Astrocyte (in vitro differentiated cells and primary cell): Measurements from ENCODE around the gene ATP8B4. TPM values are rescaled to one million over a fixed set of nuclear protein-coding genes. Genes with fewer than 3 reads are reported as not detected.
A peak's percentile ranks its signal among the peaks of the same experiment; 100 is the strongest.

Source experiments
- DNase-seq: peaks from one replicate; pipeline ENCODE4 v3.0.0-alpha.2; 2010; ENCODE audit warnings: low read depth
- FAIRE-seq: peaks from 2 replicates; lab custom pipeline; 2011; peaks lifted over from hg19 to GRCh38; lab: Jason Lieb, UNC
- H2AFZ ChIP-seq: 2 replicates; pipeline ENCODE4 v1.6.0; 2012; ENCODE audit warnings: low read depth, low read length, inconsistent platforms
- H3K27ac ChIP-seq: 2 replicates; pipeline ENCODE4 v1.5.1; 2011; ENCODE audit warnings: low read depth, low read length, inconsistent platforms
- H3K27me3 ChIP-seq: 2 replicates; pipeline ENCODE4 v1.6.0; 2011; ENCODE audit warnings: low read length, inconsistent platforms; ENCODE audit not compliant: insufficient read depth
- H3K36me3 ChIP-seq: 2 replicates; pipeline ENCODE4 v1.5.1; 2011; ENCODE audit warnings: low read length, inconsistent platforms; ENCODE audit not compliant: insufficient read depth
- H3K4me1 ChIP-seq: 2 replicates; pipeline ENCODE4 v1.5.1; 2011; ENCODE audit warnings: low read length, inconsistent platforms; ENCODE audit not compliant: insufficient read depth
- H3K4me2 ChIP-seq: 2 replicates; pipeline ENCODE4 v1.6.0; 2012; ENCODE audit warnings: low read length, inconsistent platforms
- H3K4me3 ChIP-seq: 2 replicates; pipeline ENCODE4 v1.5.1; 2011; ENCODE audit warnings: low read depth, mild to moderate bottlenecking, low read length, inconsistent platforms; ENCODE audit not compliant: insufficient read depth
- H3K79me2 ChIP-seq: 2 replicates; pipeline ENCODE4 v1.6.0; 2012; ENCODE audit warnings: mild to moderate bottlenecking, low read length, inconsistent platforms; ENCODE audit not compliant: insufficient read depth
- H3K9ac ChIP-seq: 2 replicates; pipeline ENCODE4 v1.6.0; 2012; ENCODE audit warnings: mild to moderate bottlenecking, low read length, inconsistent platforms
- H3K9me3 ChIP-seq: 2 replicates; pipeline ENCODE4 v1.5.1; 2012; ENCODE audit warnings: low read depth, mild to moderate bottlenecking, low read length, inconsistent platforms; ENCODE audit not compliant: insufficient read depth
- H4K20me1 ChIP-seq: 2 replicates; pipeline ENCODE4 v1.6.0; 2012; ENCODE audit warnings: low read length, inconsistent platforms; ENCODE audit not compliant: insufficient read depth
- H3K27ac Mint-ChIP-seq: one replicate; pipeline ENCODE4 v1.8.0; 2021; ENCODE audit warnings: mild to moderate bottlenecking, mixed read lengths; ENCODE audit not compliant: unreplicated experiment
- H3K27me3 Mint-ChIP-seq: one replicate; pipeline ENCODE4 v1.8.0; 2021; ENCODE audit warnings: low read depth, mixed read lengths; ENCODE audit not compliant: unreplicated experiment
- H3K36me3 Mint-ChIP-seq: one replicate; pipeline ENCODE4 v1.8.0; 2021; ENCODE audit warnings: low read depth, mixed read lengths; ENCODE audit not compliant: unreplicated experiment
- H3K4me1 Mint-ChIP-seq: one replicate; pipeline ENCODE4 v1.8.0; 2021; ENCODE audit warnings: low read depth, mixed read lengths; ENCODE audit not compliant: unreplicated experiment
- H3K4me3 Mint-ChIP-seq: one replicate; pipeline ENCODE4 v1.8.0; 2021; ENCODE audit warnings: mild to moderate bottlenecking, moderate library complexity, mixed read lengths; ENCODE audit not compliant: unreplicated experiment
- H3K9me3 Mint-ChIP-seq: one replicate; pipeline ENCODE4 v1.8.0; 2021; ENCODE audit warnings: mild to moderate bottlenecking, mixed read lengths; ENCODE audit not compliant: unreplicated experiment
- EZH2 ChIP-seq: IDR thresholded peaks from 2 replicates; pipeline ENCODE4 v1.6.1; 2012; ENCODE audit warnings: mild to moderate bottlenecking, low read length, inconsistent platforms; ENCODE audit not compliant: insufficient read depth
- total RNA-seq: library from RNA; stranded (reverse); gene quantifications from 2 replicates; pipeline ENCODE4 v1.2.1, GENCODE V29; 2021
- TF ChIP-seq, protein P1 (sequence below): IDR thresholded peaks from 2 replicates; pipeline ENCODE4 v1.5.1; 2011; ENCODE audit warnings: low read depth, mild to moderate bottlenecking, inconsistent platforms, low read length, moderate library complexity; ENCODE audit not compliant: insufficient read depth

Gene ATP8B4
- total RNA-seq, 1 donor from 2014 or later: 0.23 TPM

DNA sequence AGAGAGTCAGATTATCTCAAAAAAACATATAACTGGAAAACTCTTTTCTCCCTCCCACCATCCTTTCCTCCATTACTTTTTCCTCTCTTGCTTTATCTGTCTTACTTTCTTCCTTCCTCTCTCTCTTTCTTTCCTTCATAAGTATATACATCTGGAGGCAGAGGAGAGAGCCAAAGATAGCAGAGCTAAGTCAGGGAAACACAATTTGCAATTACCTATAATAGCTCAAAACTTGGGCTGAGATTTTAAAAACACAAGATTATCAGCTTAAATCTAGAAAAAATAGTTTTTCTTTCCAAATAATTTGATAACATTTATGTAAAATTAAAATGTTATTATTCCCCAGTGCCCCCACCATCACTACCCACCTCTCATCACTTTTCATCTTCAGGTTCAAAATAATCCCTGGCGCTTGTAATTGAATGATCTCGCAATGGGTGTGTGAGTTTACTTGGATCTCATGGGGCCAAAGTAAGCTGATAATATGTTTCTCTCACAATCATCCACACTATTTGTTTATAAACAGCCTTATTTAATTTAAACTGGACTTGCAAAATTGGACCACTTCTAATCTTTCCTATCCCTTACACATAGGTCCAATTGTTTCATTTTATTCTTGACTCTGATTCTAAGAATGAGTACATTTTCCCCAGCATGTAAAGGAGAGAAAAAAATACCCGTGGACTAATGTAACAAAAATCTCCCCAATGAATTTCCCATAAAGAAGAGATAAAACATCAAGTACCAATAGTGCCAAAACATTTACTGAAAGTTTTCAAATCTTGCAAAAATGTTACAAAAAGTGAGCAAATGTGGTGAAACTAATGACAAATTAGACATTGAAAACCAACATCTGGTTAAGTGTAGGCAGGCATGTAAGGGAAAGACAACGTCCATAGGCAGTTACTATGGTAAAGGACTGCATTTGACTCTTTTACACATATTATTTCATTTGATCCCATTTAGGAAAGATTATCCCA, 261.2 kb downstream of the ATP8B4 start:
- no peaks in the 10 kb centered on the region for H3K4me1 Mint-ChIP-seq
- no peak overlapping the region for H3K4me3 ChIP-seq
- FAIRE-seq (no peak), DNase-seq (no peak)
- H3K27me3 Mint-ChIP-seq: no peaks in the 10 kb centered on the region
- H3K4me2 ChIP-seq: no peak overlapping the region
- no peaks in the 10 kb centered on the region for H3K27me3 ChIP-seq
- H3K9me3 Mint-ChIP-seq: peaks cover 6% of the 10 kb centered on the region
- no peak overlapping the region for H3K27ac Mint-ChIP-seq
- no peak overlapping the region for H3K9ac ChIP-seq
- H2AFZ ChIP-seq: no peak overlapping the region
- TF ChIP-seq, protein P1, sequence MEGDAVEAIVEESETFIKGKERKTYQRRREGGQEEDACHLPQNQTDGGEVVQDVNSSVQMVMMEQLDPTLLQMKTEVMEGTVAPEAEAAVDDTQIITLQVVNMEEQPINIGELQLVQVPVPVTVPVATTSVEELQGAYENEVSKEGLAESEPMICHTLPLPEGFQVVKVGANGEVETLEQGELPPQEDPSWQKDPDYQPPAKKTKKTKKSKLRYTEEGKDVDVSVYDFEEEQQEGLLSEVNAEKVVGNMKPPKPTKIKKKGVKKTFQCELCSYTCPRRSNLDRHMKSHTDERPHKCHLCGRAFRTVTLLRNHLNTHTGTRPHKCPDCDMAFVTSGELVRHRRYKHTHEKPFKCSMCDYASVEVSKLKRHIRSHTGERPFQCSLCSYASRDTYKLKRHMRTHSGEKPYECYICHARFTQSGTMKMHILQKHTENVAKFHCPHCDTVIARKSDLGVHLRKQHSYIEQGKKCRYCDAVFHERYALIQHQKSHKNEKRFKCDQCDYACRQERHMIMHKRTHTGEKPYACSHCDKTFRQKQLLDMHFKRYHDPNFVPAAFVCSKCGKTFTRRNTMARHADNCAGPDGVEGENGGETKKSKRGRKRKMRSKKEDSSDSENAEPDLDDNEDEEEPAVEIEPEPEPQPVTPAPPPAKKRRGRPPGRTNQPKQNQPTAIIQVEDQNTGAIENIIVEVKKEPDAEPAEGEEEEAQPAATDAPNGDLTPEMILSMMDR: no peak
- TF ChIP-seq EZH2: no peak
- H4K20me1 ChIP-seq: no peaks in the 10 kb centered on the region
- H3K4me1 ChIP-seq: peaks cover 4% of the 10 kb centered on the region
- no peak overlapping the region for H3K27ac ChIP-seq
- H3K36me3 Mint-ChIP-seq: no peaks in the 10 kb centered on the region
- no peaks in the 10 kb centered on the region for H3K9me3 ChIP-seq
- no peaks in the 10 kb centered on the region for H3K79me2 ChIP-seq
- no peak overlapping the region for H3K4me3 Mint-ChIP-seq
- H3K36me3 ChIP-seq: no peaks in the 10 kb centered on the region

DNA sequence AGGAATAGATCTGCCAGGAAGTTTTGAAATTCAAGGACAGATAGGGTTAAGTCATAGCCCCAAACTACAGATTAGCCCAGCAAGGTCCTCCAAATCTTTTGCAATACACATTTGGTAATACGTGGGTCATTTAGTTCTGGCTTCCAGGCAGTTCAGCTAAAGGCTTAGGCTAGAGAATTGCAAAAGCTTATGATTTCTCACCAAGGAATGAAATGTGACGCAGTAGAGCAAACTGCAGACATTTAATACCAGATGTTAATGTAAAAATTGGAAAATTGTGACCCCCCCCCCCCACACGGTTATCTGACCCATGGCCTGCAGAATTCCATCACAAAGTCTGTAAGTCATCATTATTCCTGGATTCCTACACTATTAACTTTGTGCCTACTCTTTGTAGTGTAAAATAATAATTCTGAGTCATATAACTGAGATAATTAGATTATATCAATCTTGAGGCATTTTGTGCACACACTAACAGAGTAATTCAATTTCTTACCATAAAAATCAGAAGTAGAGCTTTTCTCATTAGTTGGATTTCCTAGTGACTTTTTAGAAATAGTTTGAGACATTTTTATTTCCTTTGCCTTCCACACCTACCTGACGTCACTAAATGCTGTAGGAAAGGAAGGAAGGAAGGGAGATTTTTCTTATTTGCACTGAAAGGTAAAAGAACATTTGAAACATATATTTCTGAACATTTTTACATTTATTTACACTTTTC, 263.0 kb downstream of the ATP8B4 start:
- Mint-ChIP-seq H3K36me3 (no peaks in the 10 kb centered on the region), H3K4me1 (no peaks in the 10 kb centered on the region), H3K4me3 (no peak overlapping the region), H3K9me3 (peaks cover 7% of the 10 kb centered on the region), H3K27me3 (no peaks in the 10 kb centered on the region), H3K27ac (no peak overlapping the region)
- Histone ChIP-seq H3K36me3 (no peaks in the 10 kb centered on the region), H3K9me3 (no peaks in the 10 kb centered on the region), H2AFZ (no peak overlapping the region), H3K79me2 (no peaks in the 10 kb centered on the region), H3K4me2 (no peak overlapping the region), H3K27me3 (no peaks in the 10 kb centered on the region), H3K4me1 (peaks cover 4% of the 10 kb centered on the region), H3K9ac (no peak overlapping the region), H3K4me3 (no peak overlapping the region), H3K27ac (no peak overlapping the region), H4K20me1 (no peaks in the 10 kb centered on the region)
- FAIRE-seq (no peak), DNase-seq (peak; percentile 98)
- TF ChIP-seq, protein P1: no peak
- TF ChIP-seq EZH2: no peak
